Vagina (tissue), 2 donors: ENCODE measurements around the gene KRT73. TPM values are rescaled to one million over a fixed set of nuclear protein-coding genes. Genes with fewer than 3 reads are reported as not detected.

Source experiments
- DNase-seq, 2 donors: peaks; one replicate each; pipeline ENCODE4 v3.0.0-alpha.2; 2017; ENCODE audit errors: extremely low spot score in 2 of 2
- H3K27ac ChIP-seq: fragments of 200-600 bp; sonication (generic); one replicate; pipeline ENCODE4 v1.5.1; 2019
- H3K27me3 ChIP-seq: fragments of 200-600 bp; sonication (generic); one replicate; pipeline ENCODE4 v1.5.1; 2019
- H3K36me3 ChIP-seq, 2 donors: fragments of 200-600 bp; sonication (generic); one replicate each; pipeline ENCODE4 v1.5.1; 2017 to 2019
- H3K4me1 ChIP-seq: fragments of 200-600 bp; sonication (generic); one replicate; pipeline ENCODE4 v1.5.1; 2019
- H3K4me3 ChIP-seq, 2 donors: fragments of 200-600 bp; sonication (generic); 1 replicate in 1 of 2; 2 replicates in 1 of 2; pipeline ENCODE4 v1.5.1; 2016 to 2019
- H3K9me3 ChIP-seq: fragments of 200-600 bp; sonication (generic); one replicate; pipeline ENCODE4 v1.5.1; 2019
- POLR2A ChIP-seq, 2 donors: fragments of 450-650 bp; IDR thresholded peaks; one replicate each; pipeline ENCODE4 v1.6.1; 2017; ENCODE audit warnings: antibody characterized with exemption in 2 of 2, mild to moderate bottlenecking in 2 of 2, moderate library complexity in 2 of 2
- POLR2AphosphoS5 ChIP-seq, 2 donors: sonication (generic); formaldehyde crosslinking; IDR thresholded peaks; one replicate each; pipeline ENCODE4 v1.9.0; 2017; ENCODE audit warnings: antibody characterized with exemption in 2 of 2, mild to moderate bottlenecking in 2 of 2, low read depth in 1 of 2; ENCODE audit not compliant: insufficient read depth in 1 of 2
- intact Hi-C: fragments of 100-400 bp; cut with DNase I; formaldehyde crosslinking; loops from one replicate; pipeline ENCODE4 v1.15.1; 2023
- total RNA-seq: library from RNA; depleted of rRNA; stranded (reverse); fragments of >200 nt; gene quantifications from one replicate; pipeline ENCODE4 v1.2.3, GENCODE V29; 2016
- TF ChIP-seq, protein P1 (sequence below), 3 experiments: fragments of 450-650 bp in 2 of 3; fragments of 200-600 bp in 1 of 3; sonication (generic) in 1 of 3; IDR thresholded peaks; one replicate each; pipeline ENCODE4 v1.5.1; 2017 to 2019; ENCODE audit warnings: antibody characterized with exemption in 3 of 3, mild to moderate bottlenecking in 2 of 3, moderate library complexity in 2 of 3

Gene KRT73
- total RNA-seq, 1 donor from 2014 or later, result not detected

DNA sequence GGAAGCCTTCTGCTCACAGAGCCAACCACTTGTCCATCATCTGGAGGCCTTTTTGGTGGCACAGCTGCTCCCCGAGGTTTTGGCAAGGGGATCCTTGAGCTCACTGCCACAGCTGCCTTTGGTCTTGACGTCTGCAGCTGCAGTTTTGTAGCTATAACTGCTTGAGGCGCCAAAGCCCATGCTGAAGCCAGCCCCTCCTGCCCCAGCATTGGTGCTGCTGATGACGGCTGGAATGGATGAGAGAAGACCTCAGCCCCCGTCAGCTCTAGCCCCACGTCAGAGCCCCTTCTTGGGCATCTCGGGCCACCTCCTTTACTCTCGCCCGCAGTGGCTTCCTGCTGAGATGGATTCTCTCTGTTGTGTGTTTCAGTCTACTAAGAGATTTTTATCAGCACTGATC is 32.4 kb downstream of the KRT73 start:
- H3K4me3 ChIP-seq, result no peak overlapping the region
- H3K9me3 ChIP-seq, result no peaks in the 10 kb centered on the region
- no peak for TF ChIP-seq POLR2A (IDR thresholded peaks at IDR 0.05)
- TF ChIP-seq, protein P1, sequence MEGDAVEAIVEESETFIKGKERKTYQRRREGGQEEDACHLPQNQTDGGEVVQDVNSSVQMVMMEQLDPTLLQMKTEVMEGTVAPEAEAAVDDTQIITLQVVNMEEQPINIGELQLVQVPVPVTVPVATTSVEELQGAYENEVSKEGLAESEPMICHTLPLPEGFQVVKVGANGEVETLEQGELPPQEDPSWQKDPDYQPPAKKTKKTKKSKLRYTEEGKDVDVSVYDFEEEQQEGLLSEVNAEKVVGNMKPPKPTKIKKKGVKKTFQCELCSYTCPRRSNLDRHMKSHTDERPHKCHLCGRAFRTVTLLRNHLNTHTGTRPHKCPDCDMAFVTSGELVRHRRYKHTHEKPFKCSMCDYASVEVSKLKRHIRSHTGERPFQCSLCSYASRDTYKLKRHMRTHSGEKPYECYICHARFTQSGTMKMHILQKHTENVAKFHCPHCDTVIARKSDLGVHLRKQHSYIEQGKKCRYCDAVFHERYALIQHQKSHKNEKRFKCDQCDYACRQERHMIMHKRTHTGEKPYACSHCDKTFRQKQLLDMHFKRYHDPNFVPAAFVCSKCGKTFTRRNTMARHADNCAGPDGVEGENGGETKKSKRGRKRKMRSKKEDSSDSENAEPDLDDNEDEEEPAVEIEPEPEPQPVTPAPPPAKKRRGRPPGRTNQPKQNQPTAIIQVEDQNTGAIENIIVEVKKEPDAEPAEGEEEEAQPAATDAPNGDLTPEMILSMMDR (IDR thresholded peaks at IDR 0.05), result no peak
- TF ChIP-seq POLR2AphosphoS5 (IDR thresholded peaks at IDR 0.05; ENCODE audit: insufficient read depth in 1 of 2, low read depth in 1 of 2), result no peak
- no peaks in the 10 kb centered on the region for H3K36me3 ChIP-seq
- DNase-seq, result no peak
- H3K27ac ChIP-seq, result no peak overlapping the region
- intact Hi-C loops, result no loop called here
- no peaks in the 10 kb centered on the region for H3K27me3 ChIP-seq
- H3K4me1 ChIP-seq, result no peaks in the 10 kb centered on the region

DNA sequence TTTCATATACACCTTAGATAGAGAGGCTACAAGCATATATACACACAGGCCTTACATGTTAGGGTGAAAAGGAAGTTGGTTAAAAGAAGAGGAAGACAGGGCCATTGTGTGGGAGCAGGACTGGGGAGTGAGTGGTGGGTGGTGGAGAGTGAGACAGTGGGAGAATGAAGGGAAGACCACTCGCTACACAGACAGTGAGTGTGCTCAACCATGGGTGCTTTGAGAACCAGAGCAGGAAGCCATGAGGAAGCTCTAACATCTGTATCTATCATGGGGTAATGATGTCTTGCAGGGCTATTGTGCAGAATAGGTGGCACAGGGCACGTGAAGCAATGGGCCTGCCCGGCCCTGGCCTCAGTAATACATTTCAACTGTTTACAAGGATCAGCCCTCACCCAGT is 33.3 kb downstream of the KRT73 start:
- Histone ChIP-seq H3K27ac (no peak overlapping the region), H3K9me3 (no peaks in the 10 kb centered on the region), H3K4me3 (no peak overlapping the region), H3K36me3 (no peaks in the 10 kb centered on the region), H3K4me1 (no peaks in the 10 kb centered on the region), H3K27me3 (no peaks in the 10 kb centered on the region)
- TF ChIP-seq POLR2AphosphoS5 (IDR thresholded peaks at IDR 0.05; ENCODE audit: insufficient read depth in 1 of 2, low read depth in 1 of 2) (no peak), POLR2A (IDR thresholded peaks at IDR 0.05) (no peak)
- TF ChIP-seq, protein P1 (IDR thresholded peaks at IDR 0.05), result no peak
- intact Hi-C loops, result no loop called here
- DNase-seq, result no peak

DNA sequence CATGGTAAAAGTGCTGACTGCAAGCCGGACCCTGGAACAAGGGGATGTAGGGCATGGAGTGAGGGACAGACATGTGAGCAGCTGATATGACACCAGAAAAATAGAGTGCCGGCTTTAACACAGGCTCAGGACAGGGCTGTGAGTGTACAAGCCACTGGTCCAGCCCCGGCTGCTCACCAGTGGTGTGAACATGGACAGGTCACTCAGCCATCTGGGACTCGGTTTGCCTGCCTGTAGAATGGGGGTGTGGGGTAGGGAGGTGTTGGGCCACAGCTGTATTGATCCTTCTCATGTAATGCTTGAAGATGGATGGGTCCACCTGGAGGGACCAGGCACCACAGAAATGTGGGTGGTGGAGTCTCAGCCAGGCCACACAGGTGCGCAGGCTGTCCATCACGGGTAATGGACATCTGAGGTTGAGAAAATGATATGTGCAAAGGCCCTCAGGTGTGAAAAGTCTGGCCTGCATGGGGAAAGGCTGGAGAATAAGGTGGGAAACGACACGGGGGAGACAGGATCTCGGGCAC is 34.1 kb downstream of the KRT73 start:
- H3K9me3 ChIP-seq, result no peaks in the 10 kb centered on the region
- H3K4me1 ChIP-seq, result no peaks in the 10 kb centered on the region
- no peaks in the 10 kb centered on the region for H3K36me3 ChIP-seq
- TF ChIP-seq POLR2A (IDR thresholded peaks at IDR 0.05) (no peak), POLR2AphosphoS5 (IDR thresholded peaks at IDR 0.05; ENCODE audit: insufficient read depth in 1 of 2, low read depth in 1 of 2) (no peak)
- TF ChIP-seq, protein P1 (IDR thresholded peaks at IDR 0.05), result no peak
- H3K27me3 ChIP-seq, result no peaks in the 10 kb centered on the region
- no peak overlapping the region for H3K4me3 ChIP-seq
- DNase-seq, result no peak
- no peak overlapping the region for H3K27ac ChIP-seq
- intact Hi-C loops, result loop anchor here (5.0 kb wide), 1 partner anchor 293 kb away; no protein-coding TSS in a partner anchor

DNA sequence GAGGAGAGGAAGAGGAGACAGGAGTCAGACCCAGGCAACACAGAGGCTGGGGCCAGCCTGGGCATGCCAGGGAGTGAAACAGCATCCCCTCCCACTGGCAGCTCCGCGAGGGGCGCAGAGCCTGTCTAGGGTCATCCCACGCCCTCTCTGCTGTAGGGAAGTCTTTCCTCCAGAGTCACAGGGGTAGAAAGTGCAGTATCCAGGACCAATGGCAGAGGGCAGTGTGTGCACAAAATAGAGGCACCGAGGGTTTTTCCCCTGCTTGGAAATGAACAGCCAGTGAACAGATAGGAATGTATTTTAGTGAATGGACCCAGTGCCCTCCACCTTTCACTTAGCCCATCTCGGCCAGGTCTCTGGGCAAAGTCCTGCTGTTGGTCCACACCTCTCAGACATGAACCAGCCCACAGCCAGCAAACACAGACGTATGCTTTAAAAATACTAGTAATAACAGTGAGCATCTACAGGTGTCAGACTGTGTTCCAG is 35.3 kb downstream of the KRT73 start:
- no peaks in the 10 kb centered on the region for H3K9me3 ChIP-seq
- no peak overlapping the region for H3K4me3 ChIP-seq
- no peaks in the 10 kb centered on the region for H3K27me3 ChIP-seq
- no peak overlapping the region for H3K27ac ChIP-seq
- H3K4me1 ChIP-seq, result no peaks in the 10 kb centered on the region
- intact Hi-C loops, result loop anchor here (5.0 kb wide), 1 partner anchor 294 kb away; no protein-coding TSS in a partner anchor
- DNase-seq, result no peak
- TF ChIP-seq, protein P1 (IDR thresholded peaks at IDR 0.05), result peak; percentile 39 to 71 (median 63)
- no peak for TF ChIP-seq POLR2A (IDR thresholded peaks at IDR 0.05)
- no peaks in the 10 kb centered on the region for H3K36me3 ChIP-seq

DNA sequence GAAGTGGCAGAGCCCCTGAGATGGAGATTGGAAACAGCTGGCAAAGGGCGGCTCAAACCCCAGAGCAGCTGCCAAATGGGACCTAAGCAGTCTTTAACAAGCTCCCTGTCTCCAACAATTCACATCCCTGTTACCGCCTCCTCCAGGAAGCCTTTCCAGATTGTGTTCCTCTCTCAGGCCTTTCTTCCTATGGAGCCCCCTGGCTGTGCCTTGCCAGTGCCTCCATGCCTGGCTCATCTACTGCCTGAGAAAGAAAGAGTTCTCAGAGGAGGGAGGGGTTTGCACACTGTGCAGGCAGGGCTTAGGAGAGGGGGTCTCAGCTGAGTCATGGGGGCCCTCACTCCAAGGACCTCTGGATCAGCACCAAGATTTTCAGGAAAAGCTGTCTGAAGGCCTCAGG is 35.9 kb downstream of the KRT73 start:
- H3K27ac ChIP-seq, result no peak overlapping the region
- TF ChIP-seq, protein P1 (IDR thresholded peaks at IDR 0.05), result no peak
- intact Hi-C loops, result loop anchor here (5.0 kb wide), 1 partner anchor 295 kb away; no protein-coding TSS in a partner anchor
- no peak overlapping the region for H3K4me3 ChIP-seq
- no peaks in the 10 kb centered on the region for H3K4me1 ChIP-seq
- no peak for DNase-seq
- H3K36me3 ChIP-seq, result no peaks in the 10 kb centered on the region
- H3K9me3 ChIP-seq, result no peaks in the 10 kb centered on the region
- H3K27me3 ChIP-seq, result no peaks in the 10 kb centered on the region
